Activated T-cell treated with anti-CD3 and anti-CD28 coated beads, Interleukin-2, amount 50 U/mL, for 24 hours (primary cell): Measurements from ENCODE around the gene MCM10.
"Not testable (repeated sequence)": the region's sequence is repeated elsewhere in the genome, so short reads cannot be mapped to it uniquely, and the experiment has no call there.

ENCODE experiments used
- DNase-seq: peaks from one replicate; pipeline ENCODE4 v3.0.0-alpha.2; 2020
- H3K27ac Mint-ChIP-seq: 2 replicates; pipeline ENCODE4 v1.8.0; 2020; ENCODE audit warnings: mild to moderate bottlenecking, mixed read lengths
- H3K27me3 Mint-ChIP-seq: 2 replicates; pipeline ENCODE4 v1.8.0; 2020; ENCODE audit warnings: mixed read lengths
- H3K36me3 Mint-ChIP-seq: 2 replicates; pipeline ENCODE4 v1.8.0; 2020; ENCODE audit warnings: low read depth, mixed read lengths
- H3K4me1 Mint-ChIP-seq: 2 replicates; pipeline ENCODE4 v1.8.0; 2020; ENCODE audit warnings: low read depth, mixed read lengths
- H3K4me3 Mint-ChIP-seq: 2 replicates; pipeline ENCODE4 v1.8.0; 2020; ENCODE audit warnings: mild to moderate bottlenecking, moderate library complexity, mixed read lengths
- H3K9me3 Mint-ChIP-seq: 2 replicates; pipeline ENCODE4 v1.8.0; 2020; ENCODE audit warnings: mixed read lengths

MCM10 gene

DNA sequence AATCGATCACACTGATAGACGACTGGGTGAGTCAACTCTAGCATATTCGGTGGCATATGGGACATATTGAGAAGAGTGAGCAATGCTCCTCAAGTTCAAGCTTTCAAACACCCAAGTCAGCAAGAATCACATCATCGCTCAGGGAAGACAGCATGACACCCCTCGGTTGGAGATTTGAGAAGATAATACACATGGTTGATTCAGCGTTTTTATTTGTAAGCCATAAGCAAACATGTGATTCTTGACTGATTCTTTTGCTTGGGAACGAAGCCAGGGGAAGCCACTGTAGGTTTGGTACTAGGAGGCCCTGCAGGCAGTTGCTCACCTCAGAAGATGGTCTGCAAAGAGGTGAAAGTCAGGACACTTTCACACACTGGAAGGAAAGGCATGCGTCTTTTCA, 60.2 kb downstream of the MCM10 start:
- no peaks in the 10 kb centered on the region for H3K27me3 Mint-ChIP-seq
- no peaks in the 10 kb centered on the region for H3K4me1 Mint-ChIP-seq
- H3K4me3 Mint-ChIP-seq: no peak overlapping the region
- no peaks in the 10 kb centered on the region for H3K9me3 Mint-ChIP-seq
- no peak overlapping the region for H3K27ac Mint-ChIP-seq
- DNase-seq: no peak
- H3K36me3 Mint-ChIP-seq: no peaks in the 10 kb centered on the region

DNA sequence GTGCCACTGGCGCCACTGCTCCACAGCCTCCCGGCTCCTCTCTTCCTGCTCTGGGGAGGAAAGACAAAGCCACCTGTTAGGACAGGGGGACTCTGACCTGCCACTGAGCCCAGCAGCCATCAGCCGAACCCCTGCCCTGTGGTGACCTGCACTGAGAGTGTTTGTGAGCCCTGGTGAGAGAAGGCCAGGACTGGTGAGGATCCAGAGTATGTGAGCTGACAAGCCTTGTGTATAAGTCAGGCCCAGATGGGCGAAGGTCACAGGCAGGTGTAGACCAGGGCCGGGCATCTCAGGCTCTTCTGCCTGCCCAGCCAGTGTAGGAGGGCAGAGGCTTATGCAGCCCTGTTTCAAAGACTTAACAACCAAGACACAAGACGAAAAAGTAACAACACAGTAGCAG, 60.8 kb downstream of the MCM10 start:
- no peak for DNase-seq
- Mint-ChIP-seq H3K4me1 (no peaks in the 10 kb centered on the region), H3K9me3 (no peaks in the 10 kb centered on the region), H3K27me3 (no peaks in the 10 kb centered on the region), H3K36me3 (no peaks in the 10 kb centered on the region), H3K27ac (no peak overlapping the region), H3K4me3 (no peak overlapping the region)

DNA sequence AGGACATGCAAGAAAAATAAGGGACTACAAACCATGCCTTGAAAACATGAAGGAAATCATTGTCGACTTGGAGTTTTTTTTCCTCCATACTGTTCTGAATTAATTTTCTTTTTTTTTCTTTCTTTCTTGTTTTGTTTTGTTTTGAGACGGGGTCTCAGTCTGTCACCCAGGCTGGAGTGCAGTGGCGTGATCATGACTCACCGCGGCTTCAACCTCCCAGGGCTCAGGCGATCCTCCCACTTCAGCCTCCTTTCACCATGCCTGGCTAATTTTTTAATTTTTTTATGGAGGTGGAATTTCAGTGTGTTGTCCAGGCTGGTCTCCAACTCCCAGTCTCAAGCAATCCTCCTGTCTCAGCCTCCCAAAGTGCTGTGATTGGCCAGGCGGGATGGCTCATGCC, 61.2 kb downstream of the MCM10 start:
- H3K36me3 Mint-ChIP-seq: no peaks in the 10 kb centered on the region
- no peaks in the 10 kb centered on the region for H3K4me1 Mint-ChIP-seq
- no peaks in the 10 kb centered on the region for H3K9me3 Mint-ChIP-seq
- H3K27me3 Mint-ChIP-seq: no peaks in the 10 kb centered on the region
- DNase-seq: no peak
- no peak overlapping the region for H3K4me3 Mint-ChIP-seq
- H3K27ac Mint-ChIP-seq: no peak overlapping the region

DNA sequence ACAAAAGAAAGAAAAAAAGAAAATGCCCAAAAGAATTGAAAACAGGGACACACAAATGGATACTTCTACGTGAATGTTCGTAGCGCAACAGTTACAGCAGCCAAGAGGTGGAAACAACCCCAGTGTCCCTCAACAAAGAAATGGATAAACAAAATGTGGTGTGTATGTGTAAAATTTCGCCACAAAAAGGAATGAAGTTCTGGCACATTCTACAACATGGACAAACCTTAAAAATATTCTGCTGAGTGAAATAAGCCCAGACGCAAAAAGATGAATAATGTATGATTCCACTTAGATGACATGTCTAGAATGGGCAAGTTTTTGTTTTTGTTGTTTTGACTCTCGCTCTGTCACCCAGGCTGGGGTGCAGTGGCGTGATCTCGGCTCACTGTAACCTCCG, 61.9 kb downstream of the MCM10 start:
- Mint-ChIP-seq H3K9me3 (no peaks in the 10 kb centered on the region), H3K36me3 (no peaks in the 10 kb centered on the region), H3K27ac (no peak overlapping the region), H3K4me1 (no peaks in the 10 kb centered on the region), H3K4me3 (no peak overlapping the region), H3K27me3 (no peaks in the 10 kb centered on the region)
- DNase-seq: no peak

DNA sequence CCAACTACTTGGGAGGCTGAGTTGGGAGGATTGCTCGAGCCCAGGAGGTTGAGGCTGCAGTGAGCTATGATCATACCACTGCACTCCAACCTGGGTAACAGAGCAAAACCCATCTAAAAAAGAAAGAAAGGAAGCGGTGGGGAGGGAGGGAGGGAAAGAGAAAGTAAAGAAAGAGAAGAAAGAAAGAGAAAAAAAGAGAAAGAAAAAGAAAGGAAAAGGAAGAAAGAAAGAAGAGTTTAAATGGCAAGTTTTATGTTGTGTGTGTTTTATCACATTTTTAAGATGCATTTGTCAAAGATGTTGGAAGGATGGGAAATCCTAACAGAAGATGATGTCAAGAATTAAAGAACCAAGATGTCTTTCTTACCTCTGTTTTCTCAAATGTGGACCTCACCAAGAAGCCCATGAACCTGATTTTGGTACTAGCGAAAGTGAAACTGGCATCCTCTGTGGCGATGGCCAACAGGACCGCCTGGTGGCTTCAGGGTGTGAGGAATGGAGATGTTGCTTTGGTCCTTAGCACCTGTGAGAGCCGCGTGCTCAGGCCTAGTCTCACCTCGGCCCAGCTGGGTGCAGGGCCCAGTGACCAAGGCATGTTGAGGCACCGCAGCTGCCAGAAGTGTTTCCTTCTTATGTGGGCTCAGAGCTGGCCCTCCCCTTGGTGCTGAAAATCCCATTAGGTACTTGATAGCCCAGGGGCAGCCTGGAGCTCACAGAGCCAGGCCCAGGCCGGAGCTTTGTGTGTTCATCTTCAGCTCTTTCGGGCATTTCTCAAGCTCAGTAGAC, 63.0 kb downstream of the MCM10 start:
- Mint-ChIP-seq H3K4me1 (no peaks in the 10 kb centered on the region), H3K27ac (no peak overlapping the region), H3K36me3 (no peaks in the 10 kb centered on the region), H3K27me3 (no peaks in the 10 kb centered on the region), H3K9me3 (no peaks in the 10 kb centered on the region), H3K4me3 (no peak overlapping the region)
- no peak for DNase-seq

DNA sequence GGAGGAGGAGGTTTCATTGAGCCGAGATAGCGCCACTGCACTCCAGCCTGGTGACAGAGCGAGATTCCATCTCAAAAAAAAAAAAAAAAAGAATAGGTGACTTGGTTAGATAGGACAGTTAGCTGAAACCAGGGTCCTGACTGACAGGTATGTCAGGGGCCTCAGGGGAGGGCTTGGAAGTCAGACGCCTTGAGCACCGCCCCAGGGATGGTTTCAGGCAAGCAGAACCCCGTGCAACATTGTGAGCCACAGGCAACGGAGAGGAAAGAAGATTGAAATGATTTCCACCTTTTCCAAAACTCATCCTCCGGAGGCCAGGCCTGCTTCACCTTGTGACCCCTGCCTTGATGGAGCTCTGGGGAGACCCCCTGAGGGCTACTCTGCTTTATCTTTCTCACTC, 64.2 kb downstream of the MCM10 start:
- no peak for DNase-seq
- Mint-ChIP-seq H3K4me1 (no peaks in the 10 kb centered on the region), H3K27me3 (no peaks in the 10 kb centered on the region), H3K4me3 (no peak overlapping the region), H3K27ac (no peak overlapping the region), H3K9me3 (no peaks in the 10 kb centered on the region), H3K36me3 (no peaks in the 10 kb centered on the region)

DNA sequence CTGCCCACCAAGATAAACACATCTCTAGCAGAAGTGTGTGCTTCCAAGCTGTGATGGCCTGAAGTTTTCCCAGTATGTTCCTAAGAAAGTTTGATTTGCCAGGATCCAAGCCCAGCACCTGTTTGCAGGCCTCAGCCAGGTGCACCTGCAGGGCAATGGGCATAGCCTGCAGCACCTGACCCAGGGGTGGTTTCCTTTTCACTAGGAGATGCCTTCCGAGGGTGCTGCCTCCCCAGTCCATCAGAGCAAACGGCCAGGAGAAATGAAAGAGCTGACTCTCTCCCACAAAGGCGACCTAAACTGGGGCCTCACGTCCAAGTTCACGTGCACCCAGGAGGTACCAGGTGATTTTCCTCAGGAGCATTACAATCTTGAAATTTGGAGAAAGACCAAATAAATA, 65.7 kb downstream of the MCM10 start:
- Mint-ChIP-seq H3K27ac (no peak overlapping the region), H3K4me1 (no peaks in the 10 kb centered on the region), H3K27me3 (no peaks in the 10 kb centered on the region), H3K36me3 (no peaks in the 10 kb centered on the region), H3K9me3 (no peaks in the 10 kb centered on the region), H3K4me3 (no peak overlapping the region)
- no peak for DNase-seq

DNA sequence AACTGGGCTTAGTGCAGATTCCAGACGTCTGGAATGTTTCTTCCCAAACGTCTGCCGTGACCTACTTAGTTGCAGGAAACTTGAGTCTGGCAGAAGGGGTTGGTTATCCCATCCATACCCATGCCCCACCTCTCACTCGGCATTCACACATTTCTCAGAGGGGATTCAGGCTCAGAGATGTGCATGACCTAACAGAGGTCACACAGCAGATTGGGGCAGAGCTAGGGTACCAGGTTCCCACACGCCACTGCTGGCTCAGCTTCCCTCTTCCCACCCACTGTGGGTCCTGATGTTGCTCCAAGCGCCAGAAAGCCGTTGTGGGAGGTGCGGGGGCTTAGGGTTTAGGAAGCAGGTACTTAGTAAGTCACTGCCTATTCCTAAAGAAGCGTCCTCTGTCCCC, 69.8 kb downstream of the MCM10 start:
- H3K4me3 Mint-ChIP-seq: no peak overlapping the region
- H3K36me3 Mint-ChIP-seq: no peaks in the 10 kb centered on the region
- no peaks in the 10 kb centered on the region for H3K27me3 Mint-ChIP-seq
- H3K27ac Mint-ChIP-seq: no peak overlapping the region
- no peak for DNase-seq
- no peaks in the 10 kb centered on the region for H3K4me1 Mint-ChIP-seq
- H3K9me3 Mint-ChIP-seq: no peaks in the 10 kb centered on the region

DNA sequence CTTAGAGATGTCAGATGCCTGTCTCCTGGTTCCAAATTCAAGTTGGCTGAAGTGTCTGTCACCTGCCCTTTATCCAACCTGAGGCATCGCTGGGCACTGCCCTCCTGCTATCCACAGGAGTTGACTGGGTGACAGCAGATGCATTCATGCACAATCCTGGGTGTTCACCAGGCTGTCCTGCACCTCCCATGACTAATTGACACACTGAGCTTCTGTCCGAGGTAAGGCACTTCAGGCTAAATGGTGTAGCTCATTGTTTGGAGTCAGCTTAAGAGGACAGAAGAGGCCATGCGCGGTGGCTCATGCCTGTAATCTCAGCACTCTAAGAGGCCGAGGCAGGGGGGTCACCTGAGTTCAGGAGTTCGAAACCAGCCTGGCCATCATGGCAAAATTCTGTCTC, 70.5 kb downstream of the MCM10 start:
- Mint-ChIP-seq H3K36me3 (no peaks in the 10 kb centered on the region), H3K4me3 (no peak overlapping the region), H3K27me3 (no peaks in the 10 kb centered on the region), H3K4me1 (no peaks in the 10 kb centered on the region), H3K9me3 (no peaks in the 10 kb centered on the region), H3K27ac (no peak overlapping the region)
- no peak for DNase-seq

DNA sequence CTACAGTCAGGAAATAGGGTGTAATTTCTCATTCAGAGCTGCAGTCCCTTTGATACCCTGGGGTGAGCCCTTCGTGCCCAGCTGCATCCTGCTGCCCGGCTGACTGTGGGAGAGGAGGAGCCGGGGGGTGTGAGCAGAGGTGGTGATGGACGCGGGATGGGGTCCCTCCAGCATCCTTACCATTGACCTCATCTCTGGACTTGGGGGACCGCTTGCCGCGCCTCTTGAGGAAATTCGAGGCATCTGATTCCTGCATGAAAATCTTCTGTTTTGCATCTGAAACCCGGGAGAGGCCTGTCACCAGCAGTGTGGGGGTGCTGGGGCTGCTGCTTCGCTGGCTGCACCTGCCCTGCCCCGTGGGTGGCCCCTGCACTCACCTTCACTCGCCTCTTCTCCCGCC, 72.0 kb downstream of the MCM10 start:
- DNase-seq: no peak
- no peak overlapping the region for H3K4me3 Mint-ChIP-seq
- H3K4me1 Mint-ChIP-seq: no peaks in the 10 kb centered on the region
- no peak overlapping the region for H3K27ac Mint-ChIP-seq
- H3K36me3 Mint-ChIP-seq: no peaks in the 10 kb centered on the region
- H3K27me3 Mint-ChIP-seq: no peaks in the 10 kb centered on the region
- H3K9me3 Mint-ChIP-seq: no peaks in the 10 kb centered on the region

DNA sequence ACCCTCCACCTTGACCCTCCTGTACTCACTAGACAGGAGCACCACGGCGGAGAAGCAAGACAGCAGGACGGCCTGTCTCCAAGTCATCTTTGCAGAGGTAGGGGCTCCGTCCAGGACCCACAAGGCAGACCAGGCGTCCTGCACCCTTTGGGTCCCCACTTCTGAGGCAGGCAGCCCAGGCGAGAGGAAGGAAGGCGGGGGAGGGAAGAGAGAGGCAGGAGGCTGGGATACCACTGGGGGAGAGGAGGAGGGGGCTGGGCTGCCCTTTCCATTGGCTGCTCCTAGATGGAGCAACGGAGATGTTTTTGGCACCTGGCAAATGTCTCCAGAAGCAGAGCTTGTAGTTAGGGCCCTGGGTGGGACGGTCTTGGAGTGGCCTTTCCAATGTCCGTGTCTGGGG, 72.8 kb downstream of the MCM10 start, which contains the start of gene UCMA:
UCMA (minus strand) TSS at position 203 of the 400 bp plus-strand sequence; CDS start at position 87, 116 bp downstream.
- Mint-ChIP-seq H3K27me3 (no peaks in the 10 kb centered on the region), H3K4me3 (no peak within 1 kb of the TSS)

DNA sequence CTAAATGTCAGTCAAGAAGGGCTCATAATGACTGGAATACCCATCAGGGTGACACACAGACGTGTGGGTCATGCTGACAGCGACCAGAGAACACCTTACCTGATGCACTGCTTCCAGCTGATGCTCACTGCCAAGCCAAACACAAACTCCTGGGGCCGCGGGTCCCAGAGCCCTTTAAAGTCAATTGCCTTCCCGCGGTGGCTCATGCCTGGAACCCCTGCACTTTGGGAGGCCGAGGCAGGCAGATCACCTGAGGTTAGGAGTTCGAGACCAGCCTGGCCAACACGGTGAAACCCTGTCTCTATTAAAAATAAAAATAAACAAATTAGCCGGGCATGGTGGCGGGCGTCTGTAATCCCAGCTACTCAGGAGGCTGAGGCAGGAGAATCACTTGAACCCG, 73.4 kb downstream of the MCM10 start:
- H3K27me3 Mint-ChIP-seq: not testable (repeated sequence)

More for the DNA sequence above, 72.8 kb downstream of the MCM10 start, which contains the start of gene UCMA:
- no peak for DNase-seq
- H3K9me3 Mint-ChIP-seq: no peaks in the 10 kb centered on the region
- H3K27ac Mint-ChIP-seq: no peak within 1 kb of the TSS
- H3K36me3 Mint-ChIP-seq: no peaks in the 10 kb centered on the region
- H3K4me1 Mint-ChIP-seq: no peaks in the 10 kb centered on the region

DNA sequence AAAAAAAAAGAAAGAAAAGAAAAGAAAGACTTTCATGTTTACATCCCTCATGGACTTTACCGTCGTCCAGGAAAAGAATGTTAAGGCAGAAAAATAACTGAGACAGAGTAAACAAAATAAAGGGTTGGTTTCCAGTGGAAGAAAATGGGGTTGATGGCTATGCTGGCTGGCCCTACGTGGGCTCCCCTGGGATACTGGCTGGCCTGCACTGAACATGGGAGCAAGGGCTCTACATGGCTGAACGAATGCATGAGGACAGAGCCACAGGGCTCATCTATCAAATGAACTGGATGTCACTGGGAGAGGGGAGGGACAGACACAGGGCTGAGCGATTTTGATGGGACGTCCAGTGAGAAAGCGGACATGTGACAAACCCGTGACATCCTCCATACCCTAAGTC, 75.3 kb downstream of the MCM10 start:
- H3K27ac Mint-ChIP-seq: no peak overlapping the region
- no peaks in the 10 kb centered on the region for H3K36me3 Mint-ChIP-seq
- H3K4me1 Mint-ChIP-seq: no peaks in the 10 kb centered on the region
- H3K27me3 Mint-ChIP-seq: no peaks in the 10 kb centered on the region
- H3K4me3 Mint-ChIP-seq: no peak overlapping the region
- no peaks in the 10 kb centered on the region for H3K9me3 Mint-ChIP-seq
- no peak for DNase-seq

More for the DNA sequence above, 73.4 kb downstream of the MCM10 start:
- not testable (repeated sequence) for DNase-seq, H3K9me3 Mint-ChIP-seq, H3K4me1 Mint-ChIP-seq, H3K27ac Mint-ChIP-seq, H3K4me3 Mint-ChIP-seq, H3K36me3 Mint-ChIP-seq

DNA sequence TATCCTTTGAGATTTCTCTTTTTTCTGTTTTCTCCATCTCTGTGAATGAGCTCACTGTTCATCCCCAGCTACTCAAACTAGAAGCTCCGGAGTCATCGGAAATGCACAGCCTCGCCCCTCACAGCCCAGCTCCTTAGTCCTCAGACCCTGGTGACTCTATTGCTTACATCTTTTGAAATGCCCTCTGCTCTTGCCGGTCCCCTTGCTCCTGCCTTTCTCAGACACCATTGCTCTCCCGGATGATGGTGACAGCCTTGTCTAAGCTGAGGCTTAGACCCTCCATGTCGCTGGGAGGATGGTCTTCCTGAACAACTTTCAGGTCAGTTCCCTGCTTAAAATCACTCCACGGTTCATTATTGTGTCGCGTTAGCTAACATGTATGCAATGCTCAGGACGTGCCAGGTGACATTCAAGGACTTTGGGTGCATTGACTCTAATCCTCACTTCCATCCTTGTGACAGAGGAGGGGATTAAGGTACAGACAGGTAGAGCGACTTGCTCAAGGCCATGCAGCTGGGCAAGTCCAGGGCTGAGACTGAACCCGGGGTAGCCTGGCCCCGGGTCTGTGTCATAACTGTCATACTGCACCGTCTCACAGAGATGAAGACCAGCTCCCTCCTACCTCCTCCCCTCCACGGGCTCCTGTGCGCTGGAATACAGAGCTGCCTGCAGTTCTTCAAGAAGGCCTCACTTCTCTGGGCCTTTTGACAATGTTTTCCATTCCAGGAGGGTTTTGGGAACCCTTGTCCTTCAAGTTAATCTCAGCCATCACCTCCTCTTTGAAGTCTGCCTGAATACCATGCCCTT, 77.1 kb downstream of the MCM10 start:
- no peak for DNase-seq
- no peak overlapping the region for H3K4me3 Mint-ChIP-seq
- H3K9me3 Mint-ChIP-seq: no peaks in the 10 kb centered on the region
- H3K4me1 Mint-ChIP-seq: no peaks in the 10 kb centered on the region
- H3K27ac Mint-ChIP-seq: no peak overlapping the region
- H3K27me3 Mint-ChIP-seq: no peaks in the 10 kb centered on the region
- no peaks in the 10 kb centered on the region for H3K36me3 Mint-ChIP-seq

DNA sequence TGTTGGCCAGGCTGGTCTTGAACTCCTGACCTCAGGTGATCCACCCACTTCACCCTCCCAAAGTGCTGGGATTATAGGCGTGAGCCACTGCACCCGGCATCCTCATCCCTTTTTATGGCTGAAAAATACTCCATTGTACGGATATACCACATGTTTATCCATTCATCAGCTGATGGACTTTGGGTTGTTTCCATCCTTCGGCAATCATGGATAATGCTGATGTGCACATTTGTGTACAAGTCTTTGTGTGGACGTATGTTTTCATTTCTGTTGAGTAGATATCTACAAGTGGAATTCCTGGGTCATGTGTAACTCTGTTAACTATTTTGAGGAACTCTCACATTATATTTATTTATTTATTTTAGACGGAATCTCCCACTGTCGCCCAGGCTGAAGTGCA, 78.6 kb downstream of the MCM10 start:
- H3K27me3 Mint-ChIP-seq: no peaks in the 10 kb centered on the region
- H3K4me3 Mint-ChIP-seq: no peak overlapping the region
- no peaks in the 10 kb centered on the region for H3K9me3 Mint-ChIP-seq

More for the DNA sequence above, 78.6 kb downstream of the MCM10 start:
- no peak for DNase-seq
- H3K36me3 Mint-ChIP-seq: no peaks in the 10 kb centered on the region
- H3K27ac Mint-ChIP-seq: no peak overlapping the region
- H3K4me1 Mint-ChIP-seq: no peaks in the 10 kb centered on the region
